Spleen (tissue), 7 donors: ENCODE data around the gene CDHR3.

Experiments
- CTCF ChIP-seq, 11 experiments: fragments of 200-600 bp in 7 of 11; fragments of 450-650 bp in 4 of 11; sonication (generic) in 4 of 11; IDR thresholded peaks in 8 of 11; conservative IDR thresholded peaks in 3 of 11; 1 replicate in 7 of 11; 2 replicates in 4 of 11; pipeline versions ENCODE4 v1.4.0 to v1.8.0; 2016 to 2021; ENCODE audit warnings: antibody characterized with exemption in 11 of 11, inconsistent platforms in 4 of 11, mild to moderate bottlenecking in 1 of 11
- POLR2A ChIP-seq, 3 donors: fragments of 450-650 bp; IDR thresholded peaks; one replicate each; pipeline ENCODE4 v1.5.1; 2017; ENCODE audit warnings: antibody characterized with exemption in 3 of 3, mild to moderate bottlenecking in 1 of 3
- donor health status: DM: no; HTN: no; CAD: no; lungs with moderate emphysema.
- donor health status: DM: no; HTN: no; CAD: no.
- donor health status: DM: no; HTN: no; CAD: no.

GRCh38 chr7:106038916-106039315, 75.9 kb downstream of the CDHR3 start:
- no peak for TF ChIP-seq CTCF (IDR thresholded peaks at IDR 0.05 in 8 of 11, conservative IDR thresholded peaks at IDR 0.05 in 3 of 11)
- TF ChIP-seq POLR2A (IDR thresholded peaks at IDR 0.05) = no peak
